ENCODE measurements around the gene SMARCA4.
A peak's percentile ranks its signal among the peaks of the same experiment; 100 is the strongest.

SMARCA4 gene

DNA sequence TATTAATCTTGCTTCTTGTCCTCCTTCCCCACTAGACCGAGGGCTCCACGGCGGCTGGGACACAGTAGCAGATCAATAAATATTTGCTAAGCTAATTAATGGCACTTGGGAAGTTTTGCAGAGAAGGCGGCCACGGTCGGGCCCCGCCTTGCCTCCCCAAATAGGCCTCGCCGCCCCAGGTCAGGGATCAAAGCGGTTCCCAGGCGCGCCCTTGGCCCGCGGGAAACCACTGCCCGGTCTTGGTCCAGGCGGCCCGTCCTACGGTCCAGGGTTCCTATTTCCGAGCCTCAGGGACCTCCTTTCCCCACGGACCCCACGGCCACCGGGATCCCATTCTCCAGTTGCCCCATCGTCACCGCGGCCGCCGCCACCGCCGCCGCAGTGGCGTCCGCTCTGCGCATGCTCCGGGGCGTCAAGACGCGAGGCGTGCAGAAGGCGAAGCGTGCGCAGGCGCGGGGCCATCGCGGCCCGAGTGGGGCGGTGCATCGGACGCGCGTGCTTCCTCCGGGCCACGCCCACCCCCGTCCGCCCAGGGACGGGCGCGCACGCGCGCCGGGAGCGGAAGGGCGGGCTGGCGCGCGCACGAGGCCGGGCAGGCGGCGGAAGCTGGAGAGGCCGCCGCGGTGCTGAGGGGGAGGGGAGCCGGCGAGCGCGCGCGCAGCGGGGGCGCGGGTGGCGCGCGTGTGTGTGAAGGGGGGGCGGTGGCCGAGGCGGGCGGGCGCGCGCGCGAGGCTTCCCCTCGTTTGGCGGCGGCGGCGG lies at the start of gene SMARCA4:
Gene SMARCA4 (plus strand): TSS at position 717 of the 759 bp plus-strand sequence. CDS start 23,122 bp downstream, outside the sequence.
- peak within 1 kb of the TSS; percentile 78 for H3K4me3 ChIP-seq (ENCODE audit: low read depth, low read length)
- DNase-seq (ENCODE audit: low read depth) = peak; percentile 85

GRCh38 chr19:10911579-10912363 lies 49.1 kb upstream of the SMARCA4 start:
- DNase-seq (ENCODE audit: low read depth) = no peak
- H3K4me3 ChIP-seq (ENCODE audit: low read depth, low read length) = no peak overlapping the region

- no peak overlapping the region for H3K4me3 ChIP-seq (ENCODE audit: low read depth, low read length)
- DNase-seq (ENCODE audit: low read depth) = no peak
Measured at GRCh38 chr19:10912619-10913018, 48.2 kb upstream of the SMARCA4 start.

DNA sequence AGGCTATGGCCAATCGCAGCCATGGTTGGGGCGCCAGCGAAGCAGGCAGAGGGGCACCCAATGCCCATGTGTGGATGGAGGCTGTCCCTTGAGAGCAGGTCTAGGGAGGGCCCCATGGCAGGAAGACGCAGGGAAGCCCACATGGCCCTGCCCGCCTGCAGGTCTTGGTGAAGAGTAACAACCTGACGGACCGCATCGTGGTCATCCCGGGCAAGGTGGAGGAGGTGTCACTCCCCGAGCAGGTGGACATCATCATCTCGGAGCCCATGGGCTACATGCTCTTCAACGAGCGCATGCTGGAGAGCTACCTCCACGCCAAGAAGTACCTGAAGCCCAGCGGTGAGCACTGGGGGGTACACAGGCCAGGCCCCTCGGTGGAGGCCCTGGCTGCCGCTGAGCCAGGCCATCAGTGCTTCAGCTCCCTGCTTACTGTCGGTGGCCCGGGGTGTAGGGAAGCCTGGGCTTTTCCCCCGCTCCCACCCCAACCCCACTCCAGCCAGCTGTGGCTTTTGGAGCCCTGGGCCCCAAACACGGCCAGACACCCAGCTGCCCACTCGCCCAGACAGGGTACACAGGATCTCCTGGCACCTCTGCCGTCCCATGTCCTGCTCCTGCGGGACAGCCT lies 47.0 kb upstream of the SMARCA4 start:
- no peak for DNase-seq (ENCODE audit: low read depth)

GRCh38 chr19:10915130-10916091 lies 45.4 kb upstream of the SMARCA4 start:
- no peak overlapping the region for H3K4me3 ChIP-seq (ENCODE audit: low read depth, low read length)
- peak; percentile 67 for DNase-seq (ENCODE audit: low read depth)

More for the DNA sequence above, 47.0 kb upstream of the SMARCA4 start:
- no peak overlapping the region for H3K4me3 ChIP-seq (ENCODE audit: low read depth, low read length)

DNA sequence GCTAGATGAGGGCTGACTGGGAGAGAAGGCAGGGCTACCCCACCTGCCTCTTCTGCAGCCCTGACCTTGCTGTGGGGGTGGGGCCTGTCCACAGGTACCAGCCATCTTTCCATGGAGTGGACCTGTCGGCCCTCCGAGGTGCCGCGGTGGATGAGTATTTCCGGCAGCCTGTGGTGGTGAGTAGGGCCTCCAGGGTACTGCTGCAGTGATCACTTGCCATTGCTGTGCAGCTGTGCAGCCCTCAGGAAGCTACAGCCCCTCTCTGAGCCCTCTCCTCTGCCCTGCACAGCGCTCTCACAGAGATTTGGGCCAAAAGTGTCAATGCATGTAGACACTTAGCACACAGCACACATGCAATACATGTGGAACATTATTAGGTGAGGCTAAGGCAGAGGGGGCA lies 44.2 kb upstream of the SMARCA4 start:
- H3K4me3 ChIP-seq (ENCODE audit: low read depth, low read length) = no peak overlapping the region
- DNase-seq (ENCODE audit: low read depth) = no peak

DNA sequence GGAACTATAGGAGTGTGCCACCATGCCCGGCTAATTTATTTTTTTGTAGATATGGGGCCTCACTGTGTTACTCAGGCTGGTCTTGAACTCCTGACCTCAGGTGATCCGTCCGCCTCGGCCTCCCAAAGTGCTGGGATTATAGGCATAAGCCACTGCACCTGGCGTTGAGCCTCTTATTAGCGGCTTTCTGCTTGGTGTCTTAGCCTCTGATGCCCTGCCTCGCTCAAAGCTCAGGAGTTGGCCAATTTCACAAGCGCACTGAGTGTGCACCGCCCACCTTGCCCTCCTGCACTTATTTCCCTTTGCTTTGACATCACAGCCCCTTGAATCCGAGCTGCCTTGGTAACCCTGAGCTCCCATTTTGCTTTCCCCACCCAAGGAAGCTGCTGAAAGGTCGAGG lies 42.5 kb upstream of the SMARCA4 start:
- no peak for DNase-seq (ENCODE audit: low read depth)
- no peak overlapping the region for H3K4me3 ChIP-seq (ENCODE audit: low read depth, low read length)

DNA sequence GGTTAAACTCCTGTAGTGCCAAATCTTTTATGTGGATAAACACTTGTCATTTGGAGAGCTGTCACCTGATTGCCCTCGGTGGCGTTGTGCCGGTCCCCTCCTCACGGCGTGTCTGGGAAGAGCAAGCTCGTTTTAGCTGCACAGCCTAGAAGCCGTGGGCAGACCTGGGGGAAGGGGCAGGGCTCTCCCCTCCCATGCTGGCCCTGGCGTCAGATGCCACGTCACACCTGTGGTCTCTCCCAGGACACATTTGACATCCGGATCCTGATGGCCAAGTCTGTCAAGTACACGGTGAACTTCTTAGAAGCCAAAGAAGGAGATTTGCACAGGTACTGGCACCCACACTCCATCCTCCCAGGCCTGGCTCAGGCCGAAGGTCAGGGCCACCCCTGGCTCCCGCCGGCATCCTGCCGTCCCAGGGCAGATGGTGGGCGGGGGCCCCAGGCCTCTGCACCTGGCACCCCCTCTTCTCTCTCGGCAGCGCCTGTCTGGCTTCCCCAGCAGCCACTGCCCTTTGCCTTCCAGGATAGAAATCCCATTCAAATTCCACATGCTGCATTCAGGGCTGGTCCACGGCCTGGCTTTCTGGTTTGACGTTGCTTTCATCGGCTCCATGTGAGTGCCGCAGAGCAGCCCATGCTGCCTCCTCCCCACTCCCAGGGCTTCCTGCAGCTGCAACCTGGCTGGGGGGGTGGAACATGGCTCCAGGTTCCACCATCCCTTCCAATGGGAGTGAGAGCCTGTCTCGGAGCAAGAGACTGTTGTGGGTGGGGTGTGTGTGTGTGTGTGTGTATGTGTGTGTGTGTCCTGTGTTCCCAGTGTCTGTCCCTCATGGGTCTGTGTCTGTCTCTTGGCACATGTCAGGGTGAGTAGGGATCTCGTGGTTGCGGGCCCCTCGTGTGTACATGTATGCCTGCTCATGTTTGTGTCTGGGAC lies 41.2 kb upstream of the SMARCA4 start:
- DNase-seq (ENCODE audit: low read depth) = no peak

GRCh38 chr19:10920288-10920655 lies 40.6 kb upstream of the SMARCA4 start:
- no peak for DNase-seq (ENCODE audit: low read depth)
- H3K4me3 ChIP-seq (ENCODE audit: low read depth, low read length) = no peak overlapping the region

More for the DNA sequence above, 41.2 kb upstream of the SMARCA4 start:
- no peak overlapping the region for H3K4me3 ChIP-seq (ENCODE audit: low read depth, low read length)

DNA sequence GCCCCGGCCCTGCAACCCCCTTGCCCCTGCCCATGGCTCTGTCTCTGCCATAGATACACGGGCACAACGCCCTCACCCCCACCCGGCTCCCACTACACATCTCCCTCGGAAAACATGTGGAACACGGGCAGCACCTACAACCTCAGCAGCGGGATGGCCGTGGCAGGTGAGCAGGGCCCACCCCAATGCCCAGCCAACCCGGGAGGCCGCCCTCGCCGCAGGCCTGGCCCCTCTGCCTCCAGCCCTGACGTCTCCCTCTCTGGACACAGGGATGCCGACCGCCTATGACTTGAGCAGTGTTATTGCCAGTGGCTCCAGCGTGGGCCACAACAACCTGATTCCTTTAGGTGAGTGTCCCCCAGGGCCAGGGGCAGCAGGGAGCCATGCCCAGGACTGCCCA lies 40.0 kb upstream of the SMARCA4 start:
- no peak overlapping the region for H3K4me3 ChIP-seq (ENCODE audit: low read depth, low read length)
- DNase-seq (ENCODE audit: low read depth) = no peak

- H3K4me3 ChIP-seq (ENCODE audit: low read depth, low read length) = no peak overlapping the region
- DNase-seq (ENCODE audit: low read depth) = no peak
Measured at GRCh38 chr19:10921199-10921909, 39.5 kb upstream of the SMARCA4 start.

DNA sequence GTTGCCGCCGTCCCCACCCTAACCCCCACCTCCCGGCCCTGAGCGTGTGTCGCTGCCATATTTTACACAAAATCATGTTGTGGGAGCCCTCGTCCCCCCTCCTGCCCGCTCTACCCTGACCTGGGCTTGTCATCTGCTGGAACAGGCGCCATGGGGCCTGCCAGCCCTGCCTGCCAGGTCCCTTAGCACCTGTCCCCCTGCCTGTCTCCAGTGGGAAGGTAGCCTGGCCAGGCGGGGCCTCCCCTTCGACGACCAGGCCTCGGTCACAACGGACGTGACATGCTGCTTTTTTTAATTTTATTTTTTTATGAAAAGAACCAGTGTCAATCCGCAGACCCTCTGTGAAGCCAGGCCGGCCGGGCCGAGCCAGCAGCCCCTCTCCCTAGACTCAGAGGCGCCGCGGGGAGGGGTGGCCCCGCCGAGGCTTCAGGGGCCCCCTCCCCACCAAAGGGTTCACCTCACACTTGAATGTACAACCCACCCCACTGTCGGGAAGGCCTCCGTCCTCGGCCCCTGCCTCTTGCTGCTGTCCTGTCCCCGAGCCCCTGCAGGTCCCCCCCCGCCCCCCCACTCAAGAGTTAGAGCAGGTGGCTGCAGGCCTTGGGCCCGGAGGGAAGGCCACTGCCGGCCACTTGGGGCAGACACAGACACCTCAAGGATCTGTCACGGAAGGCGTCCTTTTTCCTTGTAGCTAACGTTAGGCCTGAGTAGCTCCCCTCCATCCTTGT lies 38.8 kb upstream of the SMARCA4 start:
- H3K4me3 ChIP-seq (ENCODE audit: low read depth, low read length) = no peak overlapping the region
- DNase-seq (ENCODE audit: low read depth) = no peak

DNA sequence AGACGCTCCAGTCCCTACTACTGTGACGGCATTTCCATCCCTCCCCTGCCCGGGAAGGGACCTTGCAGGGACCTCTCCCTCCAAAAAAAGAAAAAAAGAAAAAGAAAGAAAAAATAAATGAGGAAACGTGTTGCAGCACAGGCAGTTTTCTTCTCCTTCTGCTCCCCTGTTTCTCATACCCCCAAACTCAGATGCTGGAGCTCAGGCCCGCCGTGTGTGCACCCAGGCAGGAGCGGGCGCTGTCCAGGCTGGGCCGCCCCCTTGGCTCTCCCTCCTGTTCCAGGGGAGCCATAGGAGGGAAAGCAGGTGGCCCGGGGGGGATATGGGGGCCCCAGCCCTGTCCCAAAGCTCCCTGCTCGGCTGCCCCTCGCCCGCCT lies 38.2 kb upstream of the SMARCA4 start:
- H3K4me3 ChIP-seq (ENCODE audit: low read depth, low read length) = no peak overlapping the region
- no peak for DNase-seq (ENCODE audit: low read depth)

DNA sequence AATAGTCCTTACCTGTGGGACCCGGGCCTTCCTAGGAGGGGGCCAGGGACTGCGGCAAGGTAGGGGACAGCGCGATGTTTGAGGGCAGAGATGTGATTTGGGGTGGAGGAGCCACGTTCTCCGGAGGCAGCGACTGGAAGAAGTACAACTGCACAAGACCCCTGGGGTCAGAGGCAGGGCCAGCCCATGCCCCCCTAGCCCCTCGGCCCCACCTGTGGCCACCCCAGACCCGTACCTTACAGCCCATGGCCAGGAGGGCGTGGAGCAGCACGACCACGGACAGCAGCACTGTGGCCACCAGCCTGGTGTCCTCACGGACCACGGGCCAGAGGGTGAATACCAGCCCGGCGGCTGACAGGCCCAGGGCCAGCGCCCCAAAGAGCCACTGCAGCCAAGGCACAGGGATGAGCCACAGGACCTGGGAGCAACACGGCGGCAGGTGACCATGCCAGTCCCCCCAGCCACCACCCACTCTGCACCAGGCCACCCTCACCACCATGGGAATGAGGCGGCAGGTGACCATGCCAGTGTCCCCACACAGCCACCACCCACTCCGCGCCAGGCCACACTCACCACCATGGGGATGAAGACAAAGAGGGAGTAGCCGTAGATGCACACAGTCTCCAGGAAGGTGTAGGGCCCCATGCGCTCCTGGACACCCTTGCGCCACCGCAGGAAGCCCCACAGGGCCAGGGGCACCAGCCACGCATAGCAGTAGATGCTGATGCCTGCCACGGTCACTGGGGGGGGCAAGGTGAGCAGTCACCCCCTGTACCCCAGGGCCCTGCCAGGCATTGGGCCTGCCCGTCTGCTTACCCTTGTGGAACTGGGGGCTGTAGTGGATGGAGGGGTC lies 37.3 kb upstream of the SMARCA4 start:
- DNase-seq (ENCODE audit: low read depth) = no peak
- H3K4me3 ChIP-seq (ENCODE audit: low read depth, low read length) = no peak overlapping the region

GRCh38 chr19:10924597-10924996 lies 36.2 kb upstream of the SMARCA4 start:
- DNase-seq (ENCODE audit: low read depth) = no peak
- H3K4me3 ChIP-seq (ENCODE audit: low read depth, low read length) = no peak overlapping the region
